GM10266 (cell line): ENCODE data around the gene PDXK.

ENCODE experiments used
- DNase-seq: peaks from one replicate; pipeline ENCODE4 v3.0.0; 2012; ENCODE audit errors: extremely low spot score
- TF ChIP-seq, protein P1 (sequence below): IDR thresholded peaks from 2 replicates; pipeline ENCODE4 v1.5.1; 2012; ENCODE audit warnings: mild to moderate bottlenecking, low read depth; ENCODE audit not compliant: control insufficient read depth, insufficient read depth; ENCODE audit errors: missing control alignments

PDXK gene

DNA sequence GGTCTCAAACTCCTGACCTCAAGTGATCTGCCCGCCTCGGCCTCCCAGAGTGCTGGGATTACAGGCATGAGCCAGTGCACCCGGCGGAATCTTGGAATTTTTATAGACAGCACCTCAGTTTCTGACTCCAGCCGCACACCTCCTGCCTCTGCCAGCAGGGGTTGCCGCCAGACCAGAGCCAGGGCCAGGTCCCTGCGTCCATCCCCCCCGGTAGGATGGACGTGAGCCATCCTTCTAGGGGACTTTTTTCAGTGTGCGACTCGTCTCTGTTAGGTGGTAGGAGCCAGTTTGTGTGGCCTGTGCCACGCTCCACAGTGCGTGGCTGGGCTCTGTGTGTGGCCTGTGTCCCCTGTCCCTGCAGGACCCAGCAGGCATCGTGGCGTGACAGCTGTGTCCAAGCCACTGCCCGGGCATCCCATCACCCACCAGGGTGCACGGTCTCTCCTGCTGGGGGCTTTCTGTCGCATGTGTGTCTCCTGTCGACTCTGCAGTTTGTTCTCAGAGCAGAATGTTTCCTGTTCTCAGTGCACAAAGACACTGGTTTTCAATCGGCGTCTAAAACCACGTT, 41.5 kb downstream of the PDXK start:
- DNase-seq: no peak
- TF ChIP-seq, protein P1, sequence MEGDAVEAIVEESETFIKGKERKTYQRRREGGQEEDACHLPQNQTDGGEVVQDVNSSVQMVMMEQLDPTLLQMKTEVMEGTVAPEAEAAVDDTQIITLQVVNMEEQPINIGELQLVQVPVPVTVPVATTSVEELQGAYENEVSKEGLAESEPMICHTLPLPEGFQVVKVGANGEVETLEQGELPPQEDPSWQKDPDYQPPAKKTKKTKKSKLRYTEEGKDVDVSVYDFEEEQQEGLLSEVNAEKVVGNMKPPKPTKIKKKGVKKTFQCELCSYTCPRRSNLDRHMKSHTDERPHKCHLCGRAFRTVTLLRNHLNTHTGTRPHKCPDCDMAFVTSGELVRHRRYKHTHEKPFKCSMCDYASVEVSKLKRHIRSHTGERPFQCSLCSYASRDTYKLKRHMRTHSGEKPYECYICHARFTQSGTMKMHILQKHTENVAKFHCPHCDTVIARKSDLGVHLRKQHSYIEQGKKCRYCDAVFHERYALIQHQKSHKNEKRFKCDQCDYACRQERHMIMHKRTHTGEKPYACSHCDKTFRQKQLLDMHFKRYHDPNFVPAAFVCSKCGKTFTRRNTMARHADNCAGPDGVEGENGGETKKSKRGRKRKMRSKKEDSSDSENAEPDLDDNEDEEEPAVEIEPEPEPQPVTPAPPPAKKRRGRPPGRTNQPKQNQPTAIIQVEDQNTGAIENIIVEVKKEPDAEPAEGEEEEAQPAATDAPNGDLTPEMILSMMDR: no peak

- TF ChIP-seq, protein P1: no peak
- DNase-seq: no peak
Observed at GRCh38 chr21:43761886-43762285, 43.0 kb downstream of the PDXK start.

DNA sequence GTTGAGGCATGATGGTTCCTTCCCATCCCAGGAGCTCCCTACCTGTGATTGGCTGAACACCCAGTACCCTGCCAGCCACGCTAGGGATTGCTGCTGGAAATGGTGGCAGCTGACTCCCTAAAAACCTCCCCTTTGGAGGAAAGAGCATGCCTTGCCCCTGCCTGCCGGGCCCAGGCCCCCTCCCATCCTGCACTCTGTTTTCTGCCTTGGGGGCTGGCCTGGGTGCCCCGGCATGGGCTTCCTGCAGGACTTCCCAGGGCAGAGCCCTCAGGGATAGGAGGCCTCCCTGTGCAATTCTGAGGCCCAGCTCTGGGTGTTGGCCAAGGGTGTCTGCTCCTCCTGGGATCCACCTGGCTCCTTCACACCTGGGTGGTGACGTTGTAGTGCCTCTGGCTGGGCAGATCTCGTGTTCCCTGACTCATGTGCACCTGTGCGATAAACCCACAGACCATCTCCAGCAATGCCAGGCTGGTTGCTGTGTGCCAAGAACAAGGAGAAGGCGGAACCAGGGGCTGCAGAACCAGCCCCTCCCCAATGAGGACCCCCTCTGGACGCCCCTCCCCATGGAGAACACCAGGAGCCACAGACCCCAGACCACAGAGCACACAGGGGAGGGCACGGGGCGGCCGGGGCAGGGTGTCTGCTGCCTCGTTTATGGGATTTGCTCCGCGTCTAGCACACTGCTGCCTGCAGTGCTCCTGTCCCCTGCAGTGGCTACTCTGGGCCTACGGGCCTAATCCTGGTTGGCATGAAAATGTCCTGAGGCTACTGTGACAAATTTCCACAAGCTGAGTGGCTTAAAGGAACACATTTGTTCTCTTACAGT, 43.6 kb downstream of the PDXK start:
- TF ChIP-seq, protein P1: no peak
- no peak for DNase-seq

GRCh38 chr21:43763901-43764523, 45.1 kb downstream of the PDXK start:
- DNase-seq: no peak

DNA sequence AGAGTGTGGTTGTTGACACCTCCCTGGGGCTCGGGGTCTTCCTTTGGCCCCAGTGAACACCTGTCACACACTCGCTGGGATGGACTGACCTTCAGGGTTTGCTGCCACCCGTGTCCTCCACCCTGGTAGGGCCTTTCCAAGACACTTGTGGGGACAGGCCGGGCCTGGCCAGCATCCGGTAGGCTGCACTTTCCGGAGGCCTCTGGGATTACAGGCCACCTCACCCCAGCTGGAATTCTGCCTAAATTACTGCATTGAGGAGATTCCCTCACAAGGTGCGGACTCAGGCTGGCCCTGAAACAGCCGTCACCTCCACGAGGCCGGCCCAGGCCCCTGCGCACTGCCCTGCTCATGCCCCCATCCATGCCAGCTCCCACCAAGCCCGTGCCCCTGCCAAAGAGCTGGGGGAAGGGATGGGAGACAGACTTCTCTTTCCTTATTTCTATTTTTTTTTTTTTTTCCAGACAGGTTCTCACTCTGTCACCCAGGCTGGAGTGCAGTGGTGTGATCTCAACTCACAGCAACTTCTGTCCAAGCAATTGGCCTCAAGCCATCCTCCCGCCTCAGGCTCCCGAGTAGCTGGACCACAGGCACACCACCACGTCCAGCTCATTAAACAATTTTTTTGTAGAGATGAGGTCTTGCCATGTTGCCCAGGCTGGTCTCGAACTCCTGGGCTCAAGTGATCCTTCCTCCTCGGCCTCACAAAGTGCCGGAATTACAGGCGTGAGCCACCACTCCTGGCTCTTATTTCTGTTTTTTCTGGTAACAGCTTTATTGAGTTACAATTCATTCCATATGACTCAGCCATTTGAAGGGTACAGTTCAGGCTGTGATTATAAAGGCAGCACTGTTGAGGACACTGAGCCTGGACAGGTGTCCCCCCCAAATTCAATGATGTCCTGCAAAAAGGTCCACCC, 45.9 kb downstream of the PDXK start:
- DNase-seq: no peak
- TF ChIP-seq, protein P1: no peak

More at GRCh38 chr21:43763901-43764523, 45.1 kb downstream of the PDXK start:
- TF ChIP-seq, protein P1: no peak

GRCh38 chr21:43766734-43767497, 48.0 kb downstream of the PDXK start:
- no peak for DNase-seq
- TF ChIP-seq, protein P1: no peak
